ENCODE measurements around the gene PCDHGA7. TPM values are rescaled to one million over a fixed set of nuclear protein-coding genes. Genes with fewer than 3 reads are reported as not detected.
"Not testable (repeated sequence)": the region's sequence is repeated elsewhere in the genome, so short reads cannot be mapped to it uniquely, and the experiment has no call there.

Gene PCDHGA7
- total and polyA plus RNA-seq, 7 experiments from 2014 or later = 0.13 to 0.30 (median 0.19) TPM; not detected in 3

DNA sequence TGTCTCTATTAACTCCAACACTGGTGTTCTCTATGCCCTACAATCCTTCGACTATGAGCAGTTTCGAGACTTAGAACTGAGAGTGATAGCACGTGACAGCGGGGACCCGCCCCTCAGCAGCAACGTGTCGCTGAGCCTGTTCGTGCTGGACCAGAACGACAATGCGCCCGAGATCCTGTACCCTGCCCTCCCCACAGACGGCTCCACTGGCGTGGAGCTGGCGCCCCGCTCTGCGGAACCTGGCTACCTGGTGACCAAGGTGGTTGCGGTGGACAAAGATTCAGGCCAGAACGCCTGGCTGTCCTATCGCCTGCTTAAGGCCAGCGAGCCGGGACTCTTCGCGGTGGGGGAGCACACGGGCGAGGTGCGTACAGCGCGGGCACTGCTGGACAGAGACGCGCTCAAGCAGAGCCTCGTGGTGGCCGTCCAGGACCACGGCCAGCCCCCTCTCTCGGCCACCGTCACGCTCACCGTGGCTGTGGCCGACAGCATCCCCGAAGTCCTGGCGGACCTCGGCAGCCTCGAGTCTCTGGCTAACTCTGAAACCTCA is 40.3 kb downstream of the PCDHGA7 start:
- Histone ChIP-seq H3K27ac (ENCODE audit: low read depth, low read length) (no peak overlapping the region), H3K9me3 (ENCODE audit: control insufficient read depth in 2 of 3, low read length in 3 of 3) (peaks cover 0 to 58% (median 18%) of the 10 kb centered on the region in 3 experiments), H3K27me3 (ENCODE audit: control insufficient read depth in 2 of 2, insufficient read depth in 2 of 2, low read length in 2 of 2) (peaks cover 0 to 28% of the 10 kb centered on the region in 2 donors), H3K36me3 (ENCODE audit: control insufficient read depth in 2 of 3, insufficient read depth in 3 of 3, low read length in 3 of 3) (peaks cover 0 to 4% (median 0%) of the 10 kb centered on the region in 3 experiments), H3K4me3 (ENCODE audit: low read length) (no peak overlapping the region), H3K4me1 (ENCODE audit: control insufficient read depth in 2 of 2, insufficient read depth in 2 of 2, low read length in 2 of 2) (no peaks in the 10 kb centered on the region)
- peaks cover 10 to 94% (median 60%) of the 10 kb centered on the region in 11 donors for H3K9me3 Mint-ChIP-seq
- CTCF ChIA-PET = no interaction called here
- POLR2A ChIA-PET = interaction anchor here (0.5 kb wide), 1 partner anchor 55 kb away, joined by 4 read pairs; no protein-coding TSS in a partner anchor
- H3K36me3 Mint-ChIP-seq = peaks cover 3 to 52% (median 9%) of the 10 kb centered on the region in 5 donors
- peak overlapping the region in 2 of 10 donors; percentile 19 to 35 for H3K4me3 Mint-ChIP-seq
- intact Hi-C loops (cut with micrococcal nuclease) = loop anchor here in 1 of 2 donors (5.0 kb wide), 1 partner anchor 54 kb away; the partner anchor contains the start of gene PCDHGC3
- peaks cover 0 to 16% (median 7%) of the 10 kb centered on the region in 7 donors for H3K4me1 Mint-ChIP-seq
- no peak for ATAC-seq
- H3K27ac Mint-ChIP-seq = peak overlapping the region in 1 of 9 donors; percentile 51
- peaks cover 57 to 85% (median 76%) of the 10 kb centered on the region in 5 donors for H3K27me3 Mint-ChIP-seq
- DNase-seq = no peak

DNA sequence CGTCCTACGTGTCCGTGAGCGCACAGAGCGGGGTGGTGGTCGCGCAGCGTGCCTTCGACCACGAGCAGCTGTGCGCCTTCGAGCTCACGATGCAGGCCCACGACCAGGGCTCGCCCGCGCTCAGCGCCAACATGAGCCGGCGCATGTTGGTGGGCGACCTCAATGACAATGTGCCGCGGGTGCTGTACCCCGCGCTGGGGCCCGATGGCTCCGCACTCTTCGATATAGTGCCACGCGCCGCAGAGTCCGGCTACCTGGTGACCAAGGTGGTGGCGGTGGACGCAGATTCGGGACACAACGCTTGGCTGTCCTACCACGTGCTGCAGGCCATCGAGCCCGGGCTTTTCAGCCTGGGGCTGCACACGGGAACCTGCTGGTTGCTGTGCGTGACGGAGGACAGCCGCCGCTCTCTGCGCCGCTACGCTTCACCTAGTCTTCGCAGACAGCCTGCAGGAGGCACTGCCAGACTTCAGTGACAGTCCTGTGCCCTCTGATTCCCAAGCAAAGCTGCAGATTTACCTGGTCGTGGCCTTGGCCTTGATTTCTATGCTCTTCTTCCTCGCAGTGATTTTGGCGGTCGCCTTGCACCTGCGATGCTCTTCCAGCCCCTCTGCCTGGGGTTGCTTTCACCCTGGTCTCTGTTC is 45.4 kb downstream of the PCDHGA7 start:
- Mint-ChIP-seq H3K27ac (no peak overlapping the region), H3K4me1 (peaks cover 6 to 10% (median 9%) of the 10 kb centered on the region in 7 donors), H3K36me3 (peaks cover 6 to 41% (median 17%) of the 10 kb centered on the region in 5 donors), H3K9me3 (peaks cover 4 to 89% (median 53%) of the 10 kb centered on the region in 11 donors), H3K4me3 (peak overlapping the region in 1 of 10 donors; percentile 25), H3K27me3 (peaks cover 38 to 73% (median 69%) of the 10 kb centered on the region in 5 donors)
- H3K27ac ChIP-seq (ENCODE audit: low read depth, low read length) = no peak overlapping the region
- no peaks in the 10 kb centered on the region for H3K4me1 ChIP-seq (ENCODE audit: control insufficient read depth in 2 of 2, insufficient read depth in 2 of 2, low read length in 2 of 2)
- H3K9me3 ChIP-seq (ENCODE audit: control insufficient read depth in 2 of 3, low read length in 3 of 3) = peaks cover 0 to 42% (median 5%) of the 10 kb centered on the region in 3 experiments
- H3K36me3 ChIP-seq (ENCODE audit: control insufficient read depth in 2 of 3, insufficient read depth in 3 of 3, low read length in 3 of 3) = no peaks in the 10 kb centered on the region
- ChIA-PET CTCF (no interaction called here), POLR2A (interaction anchor here (0.6 kb wide), 1 partner anchor 10 kb away, joined by 3 read pairs; no protein-coding TSS in a partner anchor)
- intact Hi-C loops (cut with micrococcal nuclease) = no loop called here
- DNase-seq (no peak), ATAC-seq (no peak)
- H3K27me3 ChIP-seq (ENCODE audit: control insufficient read depth in 2 of 2, insufficient read depth in 2 of 2, low read length in 2 of 2) = peaks cover 7 to 13% of the 10 kb centered on the region in 2 donors
- no peak overlapping the region for H3K4me3 ChIP-seq (ENCODE audit: low read length)

DNA sequence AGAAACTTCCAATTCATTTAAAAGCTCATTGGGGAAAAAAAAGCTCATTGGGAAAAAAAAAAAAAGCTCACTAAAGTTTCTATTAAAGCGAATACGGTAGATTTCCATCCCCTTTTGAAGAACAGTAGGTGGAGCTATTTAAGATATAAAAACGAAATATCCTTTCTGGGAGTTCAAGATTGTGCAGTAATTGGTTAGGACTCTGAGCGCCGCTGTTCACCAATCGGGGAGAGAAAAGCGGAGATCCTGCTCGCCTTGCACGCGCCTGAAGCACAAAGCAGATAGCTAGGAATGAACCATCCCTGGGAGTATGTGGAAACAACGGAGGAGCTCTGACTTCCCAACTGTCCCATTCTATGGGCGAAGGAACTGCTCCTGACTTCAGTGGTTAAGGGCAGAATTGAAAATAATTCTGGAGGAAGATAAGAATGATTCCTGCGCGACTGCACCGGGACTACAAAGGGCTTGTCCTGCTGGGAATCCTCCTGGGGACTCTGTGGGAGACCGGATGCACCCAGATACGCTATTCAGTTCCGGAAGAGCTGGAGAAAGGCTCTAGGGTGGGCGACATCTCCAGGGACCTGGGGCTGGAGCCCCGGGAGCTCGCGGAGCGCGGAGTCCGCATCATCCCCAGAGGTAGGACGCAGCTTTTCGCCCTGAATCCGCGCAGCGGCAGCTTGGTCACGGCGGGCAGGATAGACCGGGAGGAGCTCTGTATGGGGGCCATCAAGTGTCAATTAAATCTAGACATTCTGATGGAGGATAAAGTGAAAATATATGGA is 48.0 kb downstream of the PCDHGA7 start, which contains the start of gene PCDHGA12:
TSS of gene PCDHGA12 (plus strand) at position 176 of the 782 bp plus-strand sequence. CDS start at position 429, 253 bp downstream.
- DNase-seq (no peak), ATAC-seq (peak; percentile 64)
- H3K27me3 ChIP-seq (ENCODE audit: control insufficient read depth in 2 of 2, insufficient read depth in 2 of 2, low read length in 2 of 2) = peaks cover 7 to 16% of the 10 kb centered on the region in 2 donors
- H3K4me1 Mint-ChIP-seq = peaks cover 7 to 12% (median 9%) of the 10 kb centered on the region in 7 donors
- H3K9me3 Mint-ChIP-seq = peaks cover 4 to 86% (median 49%) of the 10 kb centered on the region in 11 donors
- no peaks in the 10 kb centered on the region for H3K4me1 ChIP-seq (ENCODE audit: control insufficient read depth in 2 of 2, insufficient read depth in 2 of 2, low read length in 2 of 2)
- H3K27me3 Mint-ChIP-seq = peaks cover 31 to 81% (median 71%) of the 10 kb centered on the region in 5 donors
- H3K4me3 Mint-ChIP-seq = peak within 1 kb of the TSS; percentile 12 to 86 (median 78)
- H3K27ac ChIP-seq (ENCODE audit: low read depth, low read length) = no peak within 1 kb of the TSS
- peak within 1 kb of the TSS; percentile 27 for H3K4me3 ChIP-seq (ENCODE audit: low read length)
- peak within 1 kb of the TSS in 7 of 9 donors; percentile 17 to 83 (median 58) for H3K27ac Mint-ChIP-seq
- intact Hi-C loops (cut with micrococcal nuclease) = no loop called here
- H3K9me3 ChIP-seq (ENCODE audit: control insufficient read depth in 2 of 3, low read length in 3 of 3) = peaks cover 0 to 35% (median 5%) of the 10 kb centered on the region in 3 experiments
- H3K36me3 Mint-ChIP-seq = peaks cover 6 to 42% (median 20%) of the 10 kb centered on the region in 5 donors
- H3K36me3 ChIP-seq (ENCODE audit: control insufficient read depth in 2 of 3, insufficient read depth in 3 of 3, low read length in 3 of 3) = no peaks in the 10 kb centered on the region
- ChIA-PET POLR2A (interaction anchor here (1.2 kb wide), 1 partner anchor 111 kb away, joined by 4 read pairs; no protein-coding TSS in a partner anchor), CTCF (interaction anchor here (0.6 kb wide), 1 partner anchor 18 kb away, joined by 4 read pairs; the partner anchor contains the start of gene PCDHGA10)

DNA sequence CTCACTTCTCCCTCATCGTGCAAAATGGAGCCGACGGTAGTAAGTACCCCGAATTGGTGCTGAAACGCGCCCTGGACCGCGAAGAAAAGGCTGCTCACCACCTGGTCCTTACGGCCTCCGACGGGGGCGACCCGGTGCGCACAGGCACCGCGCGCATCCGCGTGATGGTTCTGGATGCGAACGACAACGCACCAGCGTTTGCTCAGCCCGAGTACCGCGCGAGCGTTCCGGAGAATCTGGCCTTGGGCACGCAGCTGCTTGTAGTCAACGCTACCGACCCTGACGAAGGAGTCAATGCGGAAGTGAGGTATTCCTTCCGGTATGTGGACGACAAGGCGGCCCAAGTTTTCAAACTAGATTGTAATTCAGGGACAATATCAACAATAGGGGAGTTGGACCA is 48.7 kb downstream of the PCDHGA7 start:
- ATAC-seq (no peak), DNase-seq (no peak)
- Histone ChIP-seq H3K4me1 (ENCODE audit: control insufficient read depth in 2 of 2, insufficient read depth in 2 of 2, low read length in 2 of 2) (no peaks in the 10 kb centered on the region), H3K4me3 (ENCODE audit: low read length) (no peak overlapping the region), H3K9me3 (ENCODE audit: control insufficient read depth in 2 of 3, low read length in 3 of 3) (peaks cover 0 to 35% (median 5%) of the 10 kb centered on the region in 3 experiments), H3K27me3 (ENCODE audit: control insufficient read depth in 2 of 2, insufficient read depth in 2 of 2, low read length in 2 of 2) (peaks cover 7 to 16% of the 10 kb centered on the region in 2 donors), H3K36me3 (ENCODE audit: control insufficient read depth in 2 of 3, insufficient read depth in 3 of 3, low read length in 3 of 3) (no peaks in the 10 kb centered on the region), H3K27ac (ENCODE audit: low read depth, low read length) (no peak overlapping the region)
- H3K4me3 Mint-ChIP-seq = peak overlapping the region in 9 of 10 donors; percentile 41 to 86 (median 75)
- H3K36me3 Mint-ChIP-seq = peaks cover 6 to 42% (median 20%) of the 10 kb centered on the region in 5 donors
- peak overlapping the region in 3 of 9 donors; percentile 13 to 78 (median 75) for H3K27ac Mint-ChIP-seq
- H3K9me3 Mint-ChIP-seq = peaks cover 4 to 78% (median 47%) of the 10 kb centered on the region in 11 donors
- ChIA-PET POLR2A (no interaction called here), CTCF (no interaction called here)
- peaks cover 7 to 12% (median 9%) of the 10 kb centered on the region in 7 donors for H3K4me1 Mint-ChIP-seq
- intact Hi-C loops (cut with micrococcal nuclease) = no loop called here
- peaks cover 28 to 76% (median 73%) of the 10 kb centered on the region in 5 donors for H3K27me3 Mint-ChIP-seq

DNA sequence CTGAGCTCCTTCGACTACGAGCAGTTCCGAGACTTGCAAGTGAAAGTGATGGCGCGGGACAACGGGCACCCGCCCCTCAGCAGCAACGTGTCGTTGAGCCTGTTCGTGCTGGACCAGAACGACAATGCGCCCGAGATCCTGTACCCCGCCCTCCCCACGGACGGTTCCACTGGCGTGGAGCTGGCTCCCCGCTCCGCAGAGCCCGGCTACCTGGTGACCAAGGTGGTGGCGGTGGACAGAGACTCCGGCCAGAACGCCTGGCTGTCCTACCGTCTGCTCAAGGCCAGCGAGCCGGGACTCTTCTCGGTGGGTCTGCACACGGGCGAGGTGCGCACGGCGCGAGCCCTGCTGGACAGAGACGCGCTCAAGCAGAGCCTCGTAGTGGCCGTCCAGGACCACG is 49.8 kb downstream of the PCDHGA7 start:
- Mint-ChIP-seq H3K4me1 (peaks cover 7 to 12% (median 9%) of the 10 kb centered on the region in 7 donors), H3K36me3 (peaks cover 6 to 33% (median 20%) of the 10 kb centered on the region in 5 donors), H3K9me3 (peaks cover 4 to 68% (median 43%) of the 10 kb centered on the region in 11 donors), H3K4me3 (peak overlapping the region in 5 of 10 donors; percentile 29 to 82 (median 73)), H3K27me3 (peaks cover 28 to 73% (median 72%) of the 10 kb centered on the region in 5 donors), H3K27ac (peak overlapping the region in 2 of 9 donors; percentile 21 to 25)
- H3K27ac ChIP-seq (ENCODE audit: low read depth, low read length); DNase-seq; POLR2A ChIA-PET; H3K4me3 ChIP-seq (ENCODE audit: low read length); H3K4me1 ChIP-seq (ENCODE audit: control insufficient read depth in 2 of 2, insufficient read depth in 2 of 2, low read length in 2 of 2); H3K36me3 ChIP-seq (ENCODE audit: control insufficient read depth in 2 of 3, insufficient read depth in 3 of 3, low read length in 3 of 3); ATAC-seq; CTCF ChIA-PET; intact Hi-C loops (cut with micrococcal nuclease): not testable (repeated sequence)
- peaks cover 7 to 18% of the 10 kb centered on the region in 2 donors for H3K27me3 ChIP-seq (ENCODE audit: control insufficient read depth in 2 of 2, insufficient read depth in 2 of 2, low read length in 2 of 2)
- H3K9me3 ChIP-seq (ENCODE audit: control insufficient read depth in 2 of 3, low read length in 3 of 3) = peaks cover 0 to 35% (median 5%) of the 10 kb centered on the region in 3 experiments

DNA sequence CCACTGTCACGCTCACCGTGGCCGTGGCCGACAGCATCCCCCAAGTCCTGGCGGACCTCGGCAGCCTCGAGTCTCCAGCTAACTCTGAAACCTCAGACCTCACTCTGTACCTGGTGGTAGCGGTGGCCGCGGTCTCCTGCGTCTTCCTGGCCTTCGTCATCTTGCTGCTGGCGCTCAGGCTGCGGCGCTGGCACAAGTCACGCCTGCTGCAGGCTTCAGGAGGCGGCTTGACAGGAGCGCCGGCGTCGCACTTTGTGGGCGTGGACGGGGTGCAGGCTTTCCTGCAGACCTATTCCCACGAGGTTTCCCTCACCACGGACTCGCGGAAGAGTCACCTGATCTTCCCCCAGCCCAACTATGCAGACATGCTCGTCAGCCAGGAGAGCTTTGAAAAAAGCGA is 50.2 kb downstream of the PCDHGA7 start:
- Mint-ChIP-seq H3K9me3 (peaks cover 4 to 66% (median 43%) of the 10 kb centered on the region in 11 donors), H3K36me3 (peaks cover 6 to 33% (median 20%) of the 10 kb centered on the region in 5 donors), H3K4me3 (peak overlapping the region in 2 of 10 donors; percentile 27 to 52), H3K27me3 (peaks cover 28 to 73% (median 72%) of the 10 kb centered on the region in 5 donors), H3K4me1 (peaks cover 7 to 12% (median 9%) of the 10 kb centered on the region in 7 donors), H3K27ac (peak overlapping the region in 1 of 9 donors; percentile 46)
- H3K4me3 ChIP-seq (ENCODE audit: low read length); CTCF ChIA-PET; H3K4me1 ChIP-seq (ENCODE audit: control insufficient read depth in 2 of 2, insufficient read depth in 2 of 2, low read length in 2 of 2); ATAC-seq; H3K36me3 ChIP-seq (ENCODE audit: control insufficient read depth in 2 of 3, insufficient read depth in 3 of 3, low read length in 3 of 3); intact Hi-C loops (cut with micrococcal nuclease); POLR2A ChIA-PET; H3K27ac ChIP-seq (ENCODE audit: low read depth, low read length); DNase-seq: not testable (repeated sequence)
- H3K9me3 ChIP-seq (ENCODE audit: control insufficient read depth in 2 of 3, low read length in 3 of 3) = peaks cover 0 to 32% (median 5%) of the 10 kb centered on the region in 3 experiments
- H3K27me3 ChIP-seq (ENCODE audit: control insufficient read depth in 2 of 2, insufficient read depth in 2 of 2, low read length in 2 of 2) = peaks cover 7 to 19% of the 10 kb centered on the region in 2 donors

Measured in naive thymus-derived CD4-positive, alpha-beta T cell (primary cell).